Endothelial cell of umbilical vein (primary cell): Measurements from ENCODE around the gene MED1. TPM values are rescaled to one million over a fixed set of nuclear protein-coding genes. Genes with fewer than 3 reads are reported as not detected.

Experiments used
- BruUV-seq: library from RNA; stranded (reverse); fragments of 400-500 nt; replicated peaks from 2 replicates; lab custom pipeline; 2021; lab: Mats Ljungman, UMichigan
- CTCF ChIA-PET: fragments of 300-600, 350-600 bp; sonication (Branson Sonifier 250); formaldehyde crosslinking; loops from one replicate; lab custom pipeline; 2021; ENCODE audit warnings: antibody characterized with exemption, inconsistent platforms; lab: Charles Lee
- POLR2A ChIA-PET: fragments of 300-600, 350-600 bp; sonication (Branson Sonifier 250); formaldehyde crosslinking; loops from one replicate; lab custom pipeline; 2021; ENCODE audit warnings: antibody characterized with exemption, inconsistent platforms; lab: Charles Lee
- DNase-seq: peaks from one replicate; pipeline ENCODE4 v3.0.0-alpha.2; 2011; ENCODE audit warnings: low read depth, low spot score
- FAIRE-seq: peaks from 2 replicates; lab custom pipeline; 2011; peaks lifted over from hg19 to GRCh38; lab: Jason Lieb, UNC
- H2AFZ ChIP-seq: 2 replicates; pipeline ENCODE4 v1.6.0; 2012; ENCODE audit warnings: low read depth, low read length, control low read depth, inconsistent platforms
- H3K27ac ChIP-seq: 2 replicates; pipeline ENCODE4 v1.5.1; 2011; ENCODE audit warnings: low read depth, mild to moderate bottlenecking, control low read depth, low read length, moderate library complexity; ENCODE audit not compliant: insufficient read depth
- H3K27me3 ChIP-seq, 2 experiments: 2 replicates each; pipeline versions ENCODE4 v1.6.0 to v1.6.1; 2011; ENCODE audit warnings: low read length in 2 of 2, mixed read lengths in 1 of 2; ENCODE audit not compliant: control insufficient read depth in 2 of 2, insufficient read depth in 2 of 2
- H3K36me3 ChIP-seq, 2 experiments: 2 replicates in 1 of 2; 3 replicates in 1 of 2; pipeline ENCODE4 v1.5.1; 2011; ENCODE audit warnings: low read length in 2 of 2, mild to moderate bottlenecking in 1 of 2, moderate library complexity in 1 of 2; ENCODE audit not compliant: control insufficient read depth in 2 of 2, insufficient read depth in 2 of 2; ENCODE audit errors: extremely low read depth in 1 of 2
- H3K4me1 ChIP-seq: 3 replicates; pipeline ENCODE4 v1.5.1; 2011; ENCODE audit warnings: mild to moderate bottlenecking, low read length; ENCODE audit not compliant: control insufficient read depth, insufficient read depth; ENCODE audit errors: extremely low read depth
- H3K4me2 ChIP-seq: 2 replicates; pipeline ENCODE4 v1.6.1; 2011; ENCODE audit warnings: low read length, control low read depth, mixed read lengths; ENCODE audit not compliant: insufficient read depth
- H3K4me3 ChIP-seq, 3 experiments: fragments of 200-600 bp in 1 of 3; sonication (generic), shearing (Covaris generic) in 1 of 3; replicated peaks in 1 of 3; 2 replicates each; pipeline ENCODE4 v1.5.1; 2011 to 2016; ENCODE audit warnings: control low read depth in 3 of 3, low read length in 3 of 3, mild to moderate bottlenecking in 2 of 3, inconsistent platforms in 1 of 3, low read depth in 1 of 3, moderate library complexity in 1 of 3; ENCODE audit not compliant: insufficient read depth in 1 of 3
- H3K79me2 ChIP-seq: 2 replicates; pipeline ENCODE4 v1.6.0; 2012; ENCODE audit warnings: low read length, inconsistent platforms; ENCODE audit not compliant: control insufficient read depth, insufficient read depth
- H3K9ac ChIP-seq: replicated peaks from 2 replicates; pipeline ENCODE3; 2011; ENCODE audit warnings: low read length, control low read depth; ENCODE audit not compliant: insufficient read depth; ENCODE audit errors: extremely low read depth
- H3K9me1 ChIP-seq: replicated peaks from 3 replicates; pipeline ENCODE4 v1.6.0; 2011; ENCODE audit warnings: mild to moderate bottlenecking, low read length; ENCODE audit not compliant: control insufficient read depth, insufficient read depth; ENCODE audit errors: extremely low read depth
- H3K9me3 ChIP-seq: replicated peaks from 2 replicates; pipeline ENCODE4 v1.5.1; 2012; ENCODE audit warnings: low read length, inconsistent platforms; ENCODE audit not compliant: control insufficient read depth, insufficient read depth
- H4K20me1 ChIP-seq: replicated peaks from 2 replicates; pipeline ENCODE3; 2011; ENCODE audit warnings: mild to moderate bottlenecking, low read length; ENCODE audit not compliant: control insufficient read depth, insufficient read depth; ENCODE audit errors: extremely low read depth
- CTCF ChIP-seq, 2 donors: IDR thresholded peaks; 1 replicate in 1 of 2; 2 replicates in 1 of 2; pipeline ENCODE4 v1.5.1; 2011; ENCODE audit warnings: low read length in 2 of 2, mild to moderate bottlenecking in 2 of 2, moderate library complexity in 2 of 2, control low read depth in 1 of 2, inconsistent platforms in 1 of 2, low read depth in 1 of 2; ENCODE audit not compliant: insufficient read depth in 1 of 2; ENCODE audit errors: extremely low read depth in 1 of 2
- EZH2 ChIP-seq: IDR thresholded peaks from 2 replicates; pipeline ENCODE4 v1.6.1; 2012; ENCODE audit warnings: borderline replicate concordance, low read depth, mild to moderate bottlenecking, moderate library complexity, low read length, inconsistent platforms; ENCODE audit not compliant: severe bottlenecking
- FOS ChIP-seq: IDR thresholded peaks from 2 replicates; pipeline ENCODE4 v1.6.1; 2011; ENCODE audit warnings: mild to moderate bottlenecking, low read length, moderate library complexity, borderline replicate concordance; ENCODE audit not compliant: insufficient read depth
- GATA2 ChIP-seq: IDR thresholded peaks from 2 replicates; pipeline ENCODE4 v1.7.0; 2011; ENCODE audit warnings: low read depth, mild to moderate bottlenecking, moderate library complexity, mixed read lengths, low read length; ENCODE audit not compliant: insufficient read length, insufficient read depth
- JUN ChIP-seq: IDR thresholded peaks from 2 replicates; pipeline ENCODE4 v1.6.1; 2011; ENCODE audit warnings: borderline replicate concordance, low read depth; ENCODE audit not compliant: insufficient read length, insufficient read depth
- MAX ChIP-seq: IDR thresholded peaks from 2 replicates; pipeline ENCODE4 v1.6.1; 2011; ENCODE audit not compliant: insufficient read depth, insufficient read length
- MYC ChIP-seq: IDR thresholded peaks from one replicate; pipeline ENCODE4 v1.6.1; 2011; ENCODE audit warnings: mild to moderate bottlenecking, low read depth, low read length
- POLR2A ChIP-seq: IDR thresholded peaks from 2 replicates; pipeline ENCODE4 v1.6.1; 2012; ENCODE audit warnings: low read depth, mild to moderate bottlenecking, control low read depth, low read length
- POLR2AphosphoS5 ChIP-seq: IDR thresholded peaks from 2 replicates; pipeline ENCODE4 v1.6.1; 2012; ENCODE audit warnings: low read depth, mild to moderate bottlenecking, control low read depth, low read length, moderate library complexity; ENCODE audit not compliant: insufficient read depth
- dilution Hi-C: fragments of 300-500 bp; cut with MboI; formaldehyde crosslinking; loops from one replicate; pipeline ENCODE4 v1.15.0; 2019; ENCODE audit warnings: low sequenced_read_pairs; ENCODE audit not compliant: extremely low pct_ligation_motif_present
- intact Hi-C: fragments of 100-400 bp; cut with micrococcal nuclease; formaldehyde crosslinking; loops from one replicate; pipeline ENCODE4 v1.10.0; 2022
- polyA plus RNA-seq, 4 experiments: library from polyadenylated mRNA; depleted of rRNA in 3 of 4; stranded (reverse) in 3 of 4; unstranded in 1 of 4; fragments of >200 nt; gene quantifications; 2 replicates each; pipeline versions ENCODE4 v1.2.1 to v1.2.3, GENCODE V29; 2011 to 2012; ENCODE audit warnings: missing spikeins in 1 of 4
- total RNA-seq: library from RNA; stranded (reverse); gene quantifications from 2 replicates; pipeline ENCODE4 v1.2.3, GENCODE V29; 2021

The MED1 gene
- total and polyA plus RNA-seq, 2 donors (not counting 3 experiments of a cell fraction or from before 2014, with no cell fraction given): 19.8 to 46.2 TPM

GRCh38 chr17:39486242-39486641 lies 35.2 kb upstream of the MED1 start:
- TF ChIP-seq FOS (peak; percentile 11), GATA2 (no peak)
- no peak for DNase-seq
- dilution Hi-C loops: no loop called here

GRCh38 chr17:39485555-39485954 lies 34.5 kb upstream of the MED1 start:
- Histone ChIP-seq H3K79me2 (peaks cover 11% of the 10 kb centered on the region), H3K4me3 (no peak overlapping the region), H4K20me1 (no peaks in the 10 kb centered on the region), H3K9me1 (no peaks in the 10 kb centered on the region), H3K27me3 (no peaks in the 10 kb centered on the region), H3K27ac (no peak overlapping the region), H3K9ac (no peak overlapping the region), H3K9me3 (no peaks in the 10 kb centered on the region), H2AFZ (no peak overlapping the region), H3K36me3 (peaks cover 3 to 5% of the 10 kb centered on the region in 2 experiments), H3K4me1 (no peaks in the 10 kb centered on the region), H3K4me2 (no peak overlapping the region)
- TF ChIP-seq POLR2A (no peak), JUN (no peak), POLR2AphosphoS5 (no peak), MYC (no peak), CTCF (IDR thresholded peaks at IDR 0.05; ENCODE audit: extremely low read depth in 1 of 2, insufficient read depth in 1 of 2, low read depth in 1 of 2, low read length in 2 of 2) (no peak), GATA2 (no peak), FOS (no peak), MAX (no peak), EZH2 (no peak)
- CTCF ChIA-PET: no interaction called here
- BruUV-seq: no TSS peak
- intact Hi-C loops: no loop called here
- DNase-seq: no peak
- dilution Hi-C loops: no loop called here
- POLR2A ChIA-PET: no interaction called here
- FAIRE-seq: no peak

More at GRCh38 chr17:39486242-39486641, 35.2 kb upstream of the MED1 start:
- Histone ChIP-seq H3K27ac (no peak overlapping the region), H4K20me1 (no peaks in the 10 kb centered on the region), H3K36me3 (peaks cover 6 to 7% of the 10 kb centered on the region in 2 experiments), H3K27me3 (no peaks in the 10 kb centered on the region), H3K4me1 (no peaks in the 10 kb centered on the region), H2AFZ (no peak overlapping the region), H3K9me1 (no peaks in the 10 kb centered on the region), H3K4me2 (no peak overlapping the region), H3K9me3 (no peaks in the 10 kb centered on the region), H3K4me3 (no peak overlapping the region), H3K9ac (no peak overlapping the region), H3K79me2 (peaks cover 11% of the 10 kb centered on the region)
- CTCF ChIA-PET: no interaction called here
- FAIRE-seq: no peak
- intact Hi-C loops: no loop called here
- POLR2A ChIA-PET: no interaction called here
- BruUV-seq: no TSS peak
